K562 (cell line): ENCODE data around the gene HBG1. TPM values are rescaled to one million over a fixed set of nuclear protein-coding genes. Genes with fewer than 3 reads are reported as not detected.

ENCODE experiments used
- ATAC-seq: fragments of 200-7000 bp; cut with Tn5 transposase; 3 replicates; pipeline ENCODE4 v1.9.1; 2020; ENCODE audit warnings: moderate library complexity
- BruUV-seq: library from RNA; stranded (reverse); fragments of 400-500 nt; replicated peaks from 2 replicates; lab custom pipeline; 2021; lab: Mats Ljungman, UMichigan
- CTCF ChIA-PET: fragments of 300-600 bp; formaldehyde crosslinking; extraction: SDS; loops from one replicate; lab custom pipeline; 2021; ENCODE audit warnings: low intra/inter-chr PET ratio; lab: Yijun Ruan, JAX
- POLR2A ChIA-PET: fragments of 300-600, 350-650 bp; sonication (Branson Sonifier 250); formaldehyde crosslinking; extraction: SDS; loops from one replicate; lab custom pipeline; 2021; ENCODE audit warnings: antibody characterized with exemption, inconsistent platforms; lab: Yijun Ruan, JAX
- DNase-seq, 4 experiments: peaks; one replicate each; pipeline versions ENCODE4 v3.0.0 to v3.0.0-alpha.2; 2011 to 2018; ENCODE audit warnings: low spot score in 3 of 4, mixed read lengths in 3 of 4; ENCODE audit errors: extremely low read depth in 1 of 4
- FAIRE-seq: peaks from 2 replicates; lab custom pipeline; 2011; peaks lifted over from hg19 to GRCh38; lab: Jason Lieb, UNC
- H2AFZ ChIP-seq: 2 replicates; pipeline ENCODE4 v1.6.0; 2011; ENCODE audit warnings: low read depth, low read length, control low read depth, inconsistent platforms
- H3K27ac ChIP-seq: fragments of 200-600 bp; 3 replicates; pipeline ENCODE4 v1.8.0; 2011; ENCODE audit warnings: low read depth, mild to moderate bottlenecking, control low read depth, inconsistent platforms, low read length, moderate library complexity, mixed read lengths; ENCODE audit errors: extremely low read depth
- H3K27me3 ChIP-seq, 2 experiments: fragments of 300-600 bp in 1 of 2; 2 replicates in 1 of 2; 3 replicates in 1 of 2; pipeline versions ENCODE4 v1.6.0 to v1.8.0; 2011; ENCODE audit warnings: inconsistent platforms in 2 of 2, low read length in 2 of 2, mild to moderate bottlenecking in 1 of 2, mixed read lengths in 1 of 2, moderate library complexity in 1 of 2; ENCODE audit not compliant: control insufficient read depth in 2 of 2, insufficient read depth in 2 of 2
- H3K36me3 ChIP-seq: fragments of 300-600 bp; 3 replicates; pipeline ENCODE4 v1.8.0; 2011; ENCODE audit warnings: mild to moderate bottlenecking, low read length, inconsistent platforms; ENCODE audit not compliant: control insufficient read depth, insufficient read depth
- H3K4me1 ChIP-seq, 2 experiments: fragments of 200-600 bp in 1 of 2; replicated peaks in 1 of 2; 2 replicates in 1 of 2; 3 replicates in 1 of 2; pipeline versions ENCODE4 v1.5.1 to v1.8.0; 2011; ENCODE audit warnings: inconsistent platforms in 2 of 2, low read length in 2 of 2, mild to moderate bottlenecking in 1 of 2, mixed read lengths in 1 of 2, moderate library complexity in 1 of 2; ENCODE audit not compliant: control insufficient read depth in 2 of 2, insufficient read depth in 2 of 2
- H3K4me2 ChIP-seq: 2 replicates; pipeline ENCODE4 v1.6.1; 2011; ENCODE audit warnings: low read length, control low read depth, inconsistent platforms, mixed read lengths; ENCODE audit not compliant: insufficient read depth
- H3K4me3 ChIP-seq: fragments of 200-600 bp; sonication (generic), shearing (Covaris generic); 2 replicates; pipeline ENCODE4 v1.5.1; 2016; ENCODE audit warnings: control low read depth, inconsistent platforms
- H3K79me2 ChIP-seq: fragments of 200-600 bp; 3 replicates; pipeline ENCODE4 v1.8.0; 2011; ENCODE audit warnings: low read length, inconsistent platforms; ENCODE audit not compliant: control insufficient read depth, insufficient read depth
- H3K9ac ChIP-seq, 2 experiments: 2 replicates each; pipeline versions ENCODE4 v1.6.0 to v1.6.1; 2011; ENCODE audit warnings: low read depth in 2 of 2, low read length in 2 of 2, control low read depth in 1 of 2, inconsistent platforms in 1 of 2, mild to moderate bottlenecking in 1 of 2, mixed read lengths in 1 of 2; ENCODE audit not compliant: insufficient read depth in 1 of 2
- H3K9me1 ChIP-seq: one replicate; pipeline ENCODE4 v1.6.0; 2011; ENCODE audit warnings: inconsistent platforms, mild to moderate bottlenecking, low read length, moderate library complexity; ENCODE audit not compliant: control insufficient read depth, insufficient read depth
- H3K9me3 ChIP-seq: replicated peaks from 2 replicates; pipeline ENCODE4 v1.5.1; 2011; ENCODE audit warnings: low read depth, low read length, inconsistent platforms; ENCODE audit not compliant: control insufficient read depth, insufficient read depth
- H4K20me1 ChIP-seq: replicated peaks from 2 replicates; pipeline ENCODE4 v1.6.1; 2011; ENCODE audit warnings: low read length, inconsistent platforms, mixed read lengths; ENCODE audit not compliant: control insufficient read depth, insufficient read depth
- CREB5 ChIP-seq: fragments of 250-450 bp; sonication (Bioruptor Pico); IDR thresholded peaks from 2 replicates; pipeline ENCODE4 v1.5.0; 2020; ENCODE audit warnings: mild to moderate bottlenecking
- HDAC8 ChIP-seq: fragments of 450-650 bp; IDR thresholded peaks from 2 replicates; pipeline ENCODE4 v1.6.1; 2016; ENCODE audit warnings: mild to moderate bottlenecking, missing genetic modification characterization, moderate library complexity, missing compliant biosample characterization
- JUN ChIP-seq, 2 experiments: sonication (generic) in 1 of 2; formaldehyde crosslinking in 1 of 2; IDR thresholded peaks; 2 replicates each; pipeline versions ENCODE4 v1.6.1 to v1.8.0; 2012 to 2022; ENCODE audit warnings: borderline replicate concordance in 2 of 2, mild to moderate bottlenecking in 2 of 2, improper control_type of control experiment in 1 of 2, low read depth in 1 of 2, low read length in 1 of 2, missing genetic modification reagents in 1 of 2
- JUNB ChIP-seq: fragments of 450-650 bp; formaldehyde crosslinking; conservative IDR thresholded peaks from 2 replicates; pipeline ENCODE4 v1.4.0; 2020; ENCODE audit warnings: mild to moderate bottlenecking
- LCOR ChIP-seq: sonication (generic); formaldehyde crosslinking; IDR thresholded peaks from 2 replicates; pipeline ENCODE4 v1.8.0; 2022; ENCODE audit warnings: mild to moderate bottlenecking, missing genetic modification reagents
- NCOA1 ChIP-seq: fragments of 450-650 bp; IDR thresholded peaks from 2 replicates; pipeline ENCODE4 v1.6.1; 2016; ENCODE audit warnings: low read depth
- NR2C2 ChIP-seq, 2 experiments: fragments of 200-800 bp in 1 of 2; sonication (Bioruptor generic) in 1 of 2; sonication (generic) in 1 of 2; formaldehyde crosslinking in 1 of 2; IDR thresholded peaks; 2 replicates each; pipeline versions ENCODE4 v1.6.1 to v1.8.0; 2016 to 2022; ENCODE audit warnings: mild to moderate bottlenecking in 1 of 2, missing compliant biosample characterization in 1 of 2, missing genetic modification characterization in 1 of 2, missing genetic modification reagents in 1 of 2
- ZBTB7A ChIP-seq: IDR thresholded peaks from 2 replicates; pipeline ENCODE4 v1.6.1; 2011; ENCODE audit warnings: low read depth, mild to moderate bottlenecking, low read length, moderate library complexity, borderline replicate concordance; ENCODE audit not compliant: control insufficient read depth
- ZNF717 ChIP-seq: fragments of 250-450 bp; sonication (Bioruptor Pico); IDR thresholded peaks from 2 replicates; pipeline ENCODE4 v1.5.0; 2021
- WGBS: fragments of 100-300 bp; shearing (Covaris generic); methylation state at CpG from one replicate; pipeline ENCODE4 v1.1.6; 2016; ENCODE audit warnings: low coverage, mixed read lengths; ENCODE audit not compliant: insufficient coverage; ENCODE audit errors: missing lambda C conversion rate; 5-methylcytosine and 5-hydroxymethylcytosine counted together
- in situ Hi-C: fragments of 300-500 bp; cut with MboI; formaldehyde crosslinking; loops from 4 replicates; pipeline ENCODE4 v1.15.0; 2018; ENCODE audit warnings: inconsistent platforms, mixed read lengths
- intact Hi-C: fragments of 100-400 bp; cut with micrococcal nuclease; formaldehyde crosslinking; loops from 2 replicates; pipeline ENCODE4 v1.14.2; 2022
- polyA plus RNA-seq, 8 experiments: library from polyadenylated mRNA; depleted of rRNA in 4 of 8; stranded (reverse) in 5 of 8; unstranded in 3 of 8; fragments of >200 nt; fragmentation: Nextera tagmentation in 2 of 8; fragmentation: Illumina TruSeq in 1 of 8; extraction: Ambion mirVana in 2 of 8; extraction: Trizol in 1 of 8; gene quantifications; 2 replicates each; pipeline versions ENCODE4 v1.2.1 to v1.2.3, GENCODE V29; 2011 to 2014; ENCODE audit warnings: inconsistent platforms in 1 of 8, missing spikeins in 1 of 8
- total RNA-seq, 7 experiments: library from RNA; depleted of rRNA in 6 of 7; stranded (reverse); fragments of >200 nt in 6 of 7; fragmentation: Illumina TruSeq in 2 of 7; extraction: Trizol in 2 of 7; gene quantifications; 2 replicates each; pipeline versions ENCODE4 v1.2.1 to v1.2.3, GENCODE V29; 2011 to 2021; ENCODE audit warnings: low replicate concordance in 1 of 7
- TF ChIP-seq, protein P1 (sequence below): sonication (generic); formaldehyde crosslinking; IDR thresholded peaks from 2 replicates; pipeline ENCODE4 v1.9.0; 2022; ENCODE audit warnings: mild to moderate bottlenecking, missing genetic modification reagents
- TF ChIP-seq, protein P2 (sequence below), 2 experiments: fragments of 450-650 bp; IDR thresholded peaks; 2 replicates each; pipeline ENCODE4 v1.6.1; 2016; ENCODE audit warnings: mild to moderate bottlenecking in 2 of 2, borderline replicate concordance in 1 of 2, low read depth in 1 of 2, moderate library complexity in 1 of 2

HBG1 gene
- total and polyA plus RNA-seq, 9 of the 15 experiments (the other 6 are each of a cell fraction or from before 2014, with no cell fraction given): 1,066 to 16,338 (median 4,898) TPM

GRCh38 chr11:5293028-5293427, 43.4 kb upstream of the HBG1 start:
- ATAC-seq: no peak
- Histone ChIP-seq H3K36me3 (peaks cover 38% of the 10 kb centered on the region), H3K79me2 (peaks cover 52% of the 10 kb centered on the region), H2AFZ (no peak overlapping the region), H3K4me2 (no peak overlapping the region), H3K4me1 (peaks cover 16 to 46% of the 10 kb centered on the region in 2 experiments; a peak in 4 of 5 replicates), H3K4me3 (no peak overlapping the region), H3K9me3 (peaks cover 2% of the 10 kb centered on the region; the same call in 1 of the 2 replicates), H3K9ac (no peak overlapping the region), H4K20me1 (no peaks in the 10 kb centered on the region), H3K27me3 (no peaks in the 10 kb centered on the region), H3K27ac (peak overlapping the region; percentile 32; the same call in 2 of the 3 replicates), H3K9me1 (no peaks in the 10 kb centered on the region)
- FAIRE-seq: no peak
- no peak for DNase-seq
- in situ Hi-C loops (no loop called here), intact Hi-C loops (loop anchor here (5.0 kb wide), 1 partner anchor 264 kb away; no protein-coding TSS in a partner anchor)
- TSS peak; percentile 50 for BruUV-seq
- WGBS: 70% methylated on average over 8 of the region's 8 CpGs
- ChIA-PET POLR2A (no interaction called here), CTCF (no interaction called here)
- TF ChIP-seq CREB5 (CRISPR knock-in tag) (no peak), ZNF717 (CRISPR knock-in tag) (no peak), ZBTB7A (no peak), LCOR (CRISPR knock-in tag) (0 out of 2 replicates have a peak, but pooled peaks have one; percentile 25), HDAC8 (tag) (no peak), NR2C2 (CRISPR knock-in tag; IDR thresholded peaks at IDR 0.05) (no peak), NR2C2 (tag; IDR thresholded peaks at IDR 0.05) (no peak), JUNB (CRISPR knock-in tag) (no peak), JUN (IDR thresholded peaks at IDR 0.05; ENCODE audit: borderline replicate concordance, low read depth, low read length) (no peak), JUN (CRISPR knock-in tag; IDR thresholded peaks at IDR 0.05; ENCODE audit: borderline replicate concordance) (no peak), NCOA1 (no peak)
- TF ChIP-seq, protein P1, sequence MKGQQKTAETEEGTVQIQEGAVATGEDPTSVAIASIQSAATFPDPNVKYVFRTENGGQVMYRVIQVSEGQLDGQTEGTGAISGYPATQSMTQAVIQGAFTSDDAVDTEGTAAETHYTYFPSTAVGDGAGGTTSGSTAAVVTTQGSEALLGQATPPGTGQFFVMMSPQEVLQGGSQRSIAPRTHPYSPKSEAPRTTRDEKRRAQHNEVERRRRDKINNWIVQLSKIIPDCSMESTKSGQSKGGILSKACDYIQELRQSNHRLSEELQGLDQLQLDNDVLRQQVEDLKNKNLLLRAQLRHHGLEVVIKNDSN (CRISPR knock-in tag): no peak
- TF ChIP-seq, protein P2, sequence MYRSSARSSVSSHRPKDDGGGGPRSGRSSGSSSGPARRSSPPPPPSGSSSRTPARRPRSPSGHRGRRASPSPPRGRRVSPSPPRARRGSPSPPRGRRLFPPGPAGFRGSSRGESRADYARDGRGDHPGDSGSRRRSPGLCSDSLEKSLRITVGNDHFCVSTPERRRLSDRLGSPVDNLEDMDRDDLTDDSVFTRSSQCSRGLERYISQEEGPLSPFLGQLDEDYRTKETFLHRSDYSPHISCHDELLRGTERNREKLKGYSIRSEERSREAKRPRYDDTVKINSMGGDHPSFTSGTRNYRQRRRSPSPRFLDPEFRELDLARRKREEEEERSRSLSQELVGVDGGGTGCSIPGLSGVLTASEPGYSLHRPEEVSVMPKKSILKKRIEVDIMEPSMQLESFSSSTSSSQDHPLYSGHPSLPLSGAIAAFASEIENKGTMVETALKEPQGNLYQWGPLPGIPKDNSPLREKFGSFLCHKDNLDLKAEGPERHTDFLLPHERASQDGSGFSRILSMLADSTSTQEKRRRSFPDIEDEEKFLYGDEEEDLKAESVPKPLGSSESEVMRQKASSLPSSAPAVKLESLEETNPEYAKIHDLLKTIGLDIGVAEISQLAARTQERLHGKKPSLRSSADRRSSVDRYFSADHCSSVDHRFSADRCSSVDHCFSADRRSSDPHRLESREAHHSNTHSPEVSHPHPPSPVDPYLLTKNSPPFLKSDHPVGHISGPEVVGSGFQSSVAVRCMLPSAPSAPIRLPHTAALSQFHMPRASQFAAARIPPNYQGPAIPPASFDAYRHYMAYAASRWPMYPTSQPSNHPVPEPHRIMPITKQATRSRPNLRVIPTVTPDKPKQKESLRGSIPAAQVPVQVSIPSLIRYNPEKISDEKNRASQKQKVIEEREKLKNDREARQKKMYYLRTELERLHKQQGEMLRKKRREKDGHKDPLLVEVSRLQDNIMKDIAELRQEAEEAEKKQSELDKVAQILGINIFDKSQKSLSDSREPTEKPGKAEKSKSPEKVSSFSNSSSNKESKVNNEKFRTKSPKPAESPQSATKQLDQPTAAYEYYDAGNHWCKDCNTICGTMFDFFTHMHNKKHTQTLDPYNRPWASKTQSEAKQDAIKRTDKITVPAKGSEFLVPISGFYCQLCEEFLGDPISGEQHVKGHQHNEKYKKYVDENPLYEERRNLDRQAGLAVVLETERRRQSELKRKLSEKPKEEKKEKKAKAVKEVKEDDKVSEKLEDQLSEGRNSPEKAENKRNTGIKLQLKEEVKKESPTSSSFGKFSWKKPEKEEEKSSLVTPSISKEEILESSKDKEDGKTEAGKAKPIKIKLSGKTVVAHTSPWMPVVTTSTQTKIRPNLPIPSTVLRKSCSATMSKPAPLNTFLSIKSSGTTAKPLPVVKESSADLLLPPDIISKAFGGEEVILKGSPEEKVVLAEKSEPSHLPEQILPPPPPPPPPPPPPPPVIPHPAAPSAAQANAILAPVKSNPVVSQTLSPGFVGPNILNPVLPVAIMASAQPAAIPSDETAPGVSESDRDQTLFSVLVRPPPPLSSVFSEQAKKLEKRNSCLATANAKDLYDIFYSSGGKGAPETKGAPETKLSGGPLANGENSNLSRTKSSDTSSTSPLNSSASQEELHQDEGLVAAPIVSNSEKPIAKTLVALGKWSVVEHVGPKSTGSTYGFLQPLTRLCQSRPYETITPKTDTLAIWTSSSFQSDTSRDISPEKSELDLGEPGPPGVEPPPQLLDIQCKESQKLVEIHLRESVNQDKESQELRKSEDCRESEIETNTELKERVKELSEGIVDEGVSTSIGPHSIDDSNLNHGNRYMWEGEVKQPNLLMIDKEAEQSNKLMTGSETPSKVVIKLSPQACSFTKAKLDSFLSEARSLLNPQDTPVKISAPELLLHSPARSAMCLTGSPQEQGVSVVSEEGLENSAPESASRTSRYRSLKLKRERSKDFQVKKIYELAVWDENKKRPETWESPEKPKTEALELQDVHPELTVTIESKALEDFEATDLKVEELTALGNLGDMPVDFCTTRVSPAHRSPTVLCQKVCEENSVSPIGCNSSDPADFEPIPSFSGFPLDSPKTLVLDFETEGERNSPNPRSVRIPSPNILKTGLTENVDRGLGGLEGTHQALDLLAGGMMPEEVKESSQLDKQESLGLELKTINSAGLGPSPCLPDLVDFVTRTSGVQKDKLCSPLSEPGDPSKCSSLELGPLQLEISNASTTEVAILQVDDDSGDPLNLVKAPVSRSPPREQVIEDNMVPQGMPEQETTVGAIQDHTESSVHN (IDR thresholded peaks at IDR 0.05; ENCODE audit: borderline replicate concordance in 1 of 2, low read depth in 1 of 2): no peak
